C4-2B (cell line): ENCODE results near the gene JARID2.

Experiments
- CTCF ChIP-seq: fragments of 450-650 bp; conservative IDR thresholded peaks from 2 replicates; pipeline ENCODE4 v1.5.1; 2017; ENCODE audit warnings: mild to moderate bottlenecking
- ZFX ChIP-seq: fragments of 450-650 bp; IDR thresholded peaks from 2 replicates; pipeline ENCODE4 v1.6.1; 2017

GRCh38 chr6:15312500-15312899 lies 66.6 kb downstream of the JARID2 start:
- TF ChIP-seq CTCF (no peak), ZFX (no peak)
